SK-N-SH (cell line): ENCODE data around the gene LRRC51. TPM values are rescaled to one million over a fixed set of nuclear protein-coding genes. Genes with fewer than 3 reads are reported as not detected.

Source experiments
- CTCF ChIA-PET: fragments of 300-600, 350-600 bp; formaldehyde crosslinking; extraction: SDS; loops from one replicate; lab custom pipeline; 2021; lab: Yijun Ruan, JAX
- POLR2A ChIA-PET: fragments of 350-600 bp; sonication (Branson Sonifier 250); formaldehyde crosslinking; extraction: SDS; loops from one replicate; lab custom pipeline; 2020; ENCODE audit warnings: antibody characterized with exemption, inconsistent platforms; lab: Yijun Ruan, JAX
- DNase-seq: peaks from one replicate; pipeline ENCODE4 v3.0.0; 2012
- H2AFZ ChIP-seq: fragments of 200-600 bp; sonication (generic); 2 replicates; pipeline ENCODE4 v1.8.1; 2016; ENCODE audit warnings: antibody characterized with exemption, mild to moderate bottlenecking, low read depth
- H3F3A ChIP-seq: fragments of 200-600 bp; sonication (generic); replicated peaks from 2 replicates; pipeline ENCODE3; 2016; ENCODE audit warnings: antibody characterized with exemption, mild to moderate bottlenecking; ENCODE audit not compliant: insufficient read depth
- H3K27ac ChIP-seq, 2 experiments: fragments of 200-500 bp in 1 of 2; fragments of 200-600 bp in 1 of 2; sonication (Bioruptor generic) in 1 of 2; sonication (generic), shearing (Covaris generic) in 1 of 2; 2 replicates each; pipeline versions ENCODE4 v1.5.1 to v1.6.1; 2014 to 2016; ENCODE audit warnings: low read depth in 2 of 2, inconsistent platforms in 1 of 2, low read length in 1 of 2, mild to moderate bottlenecking in 1 of 2, mixed read lengths in 1 of 2
- H3K27me3 ChIP-seq: fragments of 200-600 bp; sonication (generic), shearing (Covaris generic); 2 replicates; pipeline ENCODE4 v1.6.1; 2016; ENCODE audit warnings: mixed run types; ENCODE audit not compliant: insufficient read depth
- H3K36me3 ChIP-seq, 2 experiments: fragments of 200-500 bp in 1 of 2; fragments of 200-600 bp in 1 of 2; sonication (Bioruptor generic) in 1 of 2; sonication (generic) in 1 of 2; replicated peaks in 1 of 2; 2 replicates each; pipeline versions ENCODE3 to v1.5.1; 2014 to 2016; ENCODE audit warnings: low read length in 1 of 2, mild to moderate bottlenecking in 1 of 2; ENCODE audit not compliant: insufficient read depth in 2 of 2, control insufficient read depth in 1 of 2
- H3K4me1 ChIP-seq, 2 experiments: fragments of 200-500 bp in 1 of 2; fragments of 200-600 bp in 1 of 2; sonication (Bioruptor generic) in 1 of 2; sonication (generic), shearing (Covaris generic) in 1 of 2; 2 replicates each; pipeline versions ENCODE4 v1.5.1 to v1.6.1; 2014 to 2016; ENCODE audit warnings: low read depth in 1 of 2, low read length in 1 of 2, mixed run types in 1 of 2; ENCODE audit not compliant: insufficient read depth in 2 of 2, control insufficient read depth in 1 of 2
- H3K4me2 ChIP-seq: fragments of 200-600 bp; sonication (generic), shearing (Covaris generic); 2 replicates; pipeline ENCODE4 v1.6.1; 2017; ENCODE audit warnings: mixed run types
- H3K4me3 ChIP-seq, 2 experiments: fragments of 200-500 bp in 1 of 2; fragments of 200-600 bp in 1 of 2; sonication (Bioruptor generic) in 1 of 2; sonication (generic), shearing (Covaris generic) in 1 of 2; 2 replicates each; pipeline versions ENCODE4 v1.5.1 to v1.8.1; 2014 to 2016; ENCODE audit warnings: low read depth in 2 of 2, inconsistent platforms in 1 of 2, low read length in 1 of 2, mild to moderate bottlenecking in 1 of 2, mixed read lengths in 1 of 2, moderate library complexity in 1 of 2
- H3K79me2 ChIP-seq: fragments of 200-600 bp; sonication (generic); 2 replicates; pipeline ENCODE4 v1.8.1; 2017; ENCODE audit warnings: mild to moderate bottlenecking; ENCODE audit not compliant: insufficient read depth
- H3K9ac ChIP-seq: fragments of 200-600 bp; sonication (generic); 2 replicates; pipeline ENCODE4 v1.6.1; 2017; ENCODE audit warnings: mixed run types
- H3K9me2 ChIP-seq: fragments of 200-600 bp; sonication (generic); 2 replicates; pipeline ENCODE4 v1.6.1; 2017; ENCODE audit warnings: mixed run types
- H3K9me3 ChIP-seq: fragments of 200-600 bp; sonication (generic); 2 replicates; pipeline ENCODE4 v1.6.1; 2017; ENCODE audit warnings: mixed run types, mild to moderate bottlenecking, moderate library complexity
- H4K20me1 ChIP-seq: fragments of 200-600 bp; sonication (generic); 2 replicates; pipeline ENCODE4 v1.6.1; 2017; ENCODE audit warnings: mild to moderate bottlenecking, mixed run types; ENCODE audit not compliant: insufficient read depth
- CHD2 ChIP-seq: fragments of 150-350 bp; IDR thresholded peaks from 2 replicates; pipeline ENCODE4 v1.6.1; 2018; ENCODE audit warnings: low read length; ENCODE audit not compliant: partially characterized antibody
- FOSL2 ChIP-seq: IDR thresholded peaks from 2 replicates; pipeline ENCODE4 v1.4.0; 2012; ENCODE audit warnings: low read depth, mild to moderate bottlenecking, moderate library complexity, borderline replicate concordance
- GATA2 ChIP-seq: sonication (generic); formaldehyde crosslinking; IDR thresholded peaks from 2 replicates; pipeline ENCODE4 v1.5.0; 2020; ENCODE audit warnings: mild to moderate bottlenecking, missing genetic modification reagents
- JUND ChIP-seq: IDR thresholded peaks from 2 replicates; pipeline ENCODE4 v1.4.0; 2012
- MEF2A ChIP-seq: IDR thresholded peaks from 2 replicates; pipeline ENCODE4 v1.4.0; 2012; ENCODE audit warnings: low read depth, borderline replicate concordance
- MXI1 ChIP-seq: IDR thresholded peaks from 2 replicates; pipeline ENCODE4 v1.6.1; 2012; ENCODE audit warnings: mild to moderate bottlenecking, low read depth, low read length, improper control_type of control experiment
- NFIC ChIP-seq: IDR thresholded peaks from 2 replicates; pipeline ENCODE4 v1.4.0; 2012; ENCODE audit warnings: borderline replicate concordance
- PBX3 ChIP-seq: IDR thresholded peaks from 2 replicates; pipeline ENCODE4; 2012
- RAD21 ChIP-seq: IDR thresholded peaks from 2 replicates; pipeline ENCODE4 v1.6.1; 2012; ENCODE audit warnings: mild to moderate bottlenecking, low read length
- RFX5 ChIP-seq: IDR thresholded peaks from 2 replicates; pipeline ENCODE4 v1.6.1; 2012; ENCODE audit warnings: mild to moderate bottlenecking, improper control_type of control experiment, low read length
- TCF12 ChIP-seq: IDR thresholded peaks from 2 replicates; pipeline ENCODE4 v1.4.0; 2012
- TEAD4 ChIP-seq: IDR thresholded peaks from 2 replicates; pipeline ENCODE4 v1.4.0; 2012; ENCODE audit warnings: mild to moderate bottlenecking, borderline replicate concordance; ENCODE audit not compliant: insufficient read depth
- USF1 ChIP-seq: IDR thresholded peaks from 2 replicates; pipeline ENCODE4 v1.4.0; 2012; ENCODE audit warnings: low read depth, borderline replicate concordance
- YY1 ChIP-seq: IDR thresholded peaks from 2 replicates; pipeline ENCODE4 v1.4.0; 2012; ENCODE audit warnings: low read depth, mild to moderate bottlenecking
- polyA plus RNA-seq, 3 experiments: library from polyadenylated mRNA; depleted of rRNA; stranded (reverse); fragments of >200 nt; gene quantifications; 2 replicates each; pipeline ENCODE4 v1.2.3, GENCODE V29; 2012
- TF ChIP-seq, protein P1 (sequence below): fragments of 150-350 bp; IDR thresholded peaks from 2 replicates; pipeline ENCODE4 v1.6.1; 2016; ENCODE audit warnings: mild to moderate bottlenecking, low read depth, low read length
- TF ChIP-seq, protein P2 (sequence below): IDR thresholded peaks from 2 replicates; pipeline ENCODE4 v1.6.1; 2012; ENCODE audit warnings: mild to moderate bottlenecking, low read depth, low read length, moderate library complexity

Gene LRRC51
- polyA plus RNA-seq, 1 of the 3 experiments (the other 2 are of a cell fraction) = 7.3 TPM

GRCh38 chr11:72061739-72062396 is 18.8 kb upstream of the LRRC51 start (continued):
- TF ChIP-seq MXI1 (no peak), TEAD4 (no peak)

DNA sequence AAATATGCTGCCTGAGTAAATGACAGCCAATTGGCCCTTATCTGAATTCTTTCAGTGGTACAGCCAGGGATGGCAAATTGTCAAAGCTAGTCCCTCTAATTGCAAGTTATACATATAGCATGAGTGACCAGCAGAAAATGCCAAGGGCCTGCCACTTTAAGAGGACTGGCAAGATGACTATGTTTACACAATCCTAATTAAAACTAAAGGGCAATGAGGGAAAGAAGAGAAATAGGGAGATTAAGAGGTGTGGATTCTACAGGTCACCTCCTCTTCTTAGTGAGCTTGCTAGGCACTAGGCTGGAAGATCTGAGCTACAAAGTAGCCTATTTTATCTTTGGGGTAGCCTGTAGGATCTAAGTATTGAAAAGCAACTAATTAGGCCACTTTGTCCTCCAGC is 13.8 kb upstream of the LRRC51 start:
- peaks cover 16 to 43% of the 10 kb centered on the region in 2 experiments for H3K4me1 ChIP-seq
- H3K4me2 ChIP-seq = 0 out of 2 replicates have a peak overlapping the region, but pooled peaks have one; percentile 53
- TF ChIP-seq FOSL2 = no peak
- TF ChIP-seq CHD2 = no peak
- no peak for TF ChIP-seq USF1
- no peak for TF ChIP-seq GATA2 (CRISPR knock-in tag)
- no peak for TF ChIP-seq NFIC
- TF ChIP-seq MEF2A = no peak
- no peak for TF ChIP-seq PBX3
- no peak for TF ChIP-seq RAD21
- no peak for TF ChIP-seq RFX5
- no peak for TF ChIP-seq YY1
- TF ChIP-seq, all 33 proteins: peak for 0
- H3K9me2 ChIP-seq = no peaks in the 10 kb centered on the region
- H4K20me1 ChIP-seq = no peaks in the 10 kb centered on the region
- H3K36me3 ChIP-seq = peaks cover 3 to 8% of the 10 kb centered on the region in 2 experiments
- CTCF ChIA-PET = interaction anchor here (0.7 to 4.2 kb wide), 5 partner anchors 18 to 116 kb away, joined by 3 to 18 read pairs (median 3); no protein-coding TSS in a partner anchor
- peaks cover 99% of the 10 kb centered on the region for H3K79me2 ChIP-seq
- POLR2A ChIA-PET = interaction anchor here (0.5 to 0.6 kb wide), 2 partner anchors 29 to 52 kb away, joined by 3 read pairs; no protein-coding TSS in a partner anchor
- peak overlapping the region in 1 of 2 experiments; percentile 24; a peak in 2 of 4 replicates for H3K27ac ChIP-seq
- H3K9me3 ChIP-seq = no peaks in the 10 kb centered on the region
- no peaks in the 10 kb centered on the region for H3K27me3 ChIP-seq
- H2AFZ ChIP-seq = no peak overlapping the region
- H3K4me3 ChIP-seq = no peak overlapping the region
- DNase-seq = no peak
- H3F3A ChIP-seq = peaks cover 21% of the 10 kb centered on the region
- no peak overlapping the region for H3K9ac ChIP-seq

GRCh38 chr11:72067266-72067665 is 13.4 kb upstream of the LRRC51 start:
- H3K79me2 ChIP-seq = peaks cover 99% of the 10 kb centered on the region
- ChIA-PET CTCF (interaction anchor here (0.7 to 4.2 kb wide), 7 partner anchors 19 to 116 kb away, joined by 3 to 18 read pairs (median 3); no protein-coding TSS in a partner anchor), POLR2A (interaction anchor here (0.6 kb wide), 1 partner anchor 52 kb away, joined by 3 read pairs; no protein-coding TSS in a partner anchor)
- peak overlapping the region in 1 of 2 experiments; percentile 24; a peak in 2 of 4 replicates for H3K27ac ChIP-seq
- no peaks in the 10 kb centered on the region for H4K20me1 ChIP-seq
- no peaks in the 10 kb centered on the region for H3K9me3 ChIP-seq
- no peak overlapping the region for H3K9ac ChIP-seq
- DNase-seq = no peak
- H3K4me2 ChIP-seq = peak overlapping the region; percentile 53; the same call in 1 of the 2 replicates
- H3K4me1 ChIP-seq = peaks cover 19 to 47% of the 10 kb centered on the region in 2 experiments
- H3F3A ChIP-seq = peaks cover 25% of the 10 kb centered on the region
- no peak overlapping the region for H3K4me3 ChIP-seq
- H3K27me3 ChIP-seq = no peaks in the 10 kb centered on the region
- H2AFZ ChIP-seq = no peak overlapping the region
- peaks cover 3 to 8% of the 10 kb centered on the region in 2 experiments for H3K36me3 ChIP-seq
- no peaks in the 10 kb centered on the region for H3K9me2 ChIP-seq
- TF ChIP-seq JUND = no peak
- TF ChIP-seq TCF12 = no peak
- no peak for TF ChIP-seq NFIC
- TF ChIP-seq, protein P1, sequence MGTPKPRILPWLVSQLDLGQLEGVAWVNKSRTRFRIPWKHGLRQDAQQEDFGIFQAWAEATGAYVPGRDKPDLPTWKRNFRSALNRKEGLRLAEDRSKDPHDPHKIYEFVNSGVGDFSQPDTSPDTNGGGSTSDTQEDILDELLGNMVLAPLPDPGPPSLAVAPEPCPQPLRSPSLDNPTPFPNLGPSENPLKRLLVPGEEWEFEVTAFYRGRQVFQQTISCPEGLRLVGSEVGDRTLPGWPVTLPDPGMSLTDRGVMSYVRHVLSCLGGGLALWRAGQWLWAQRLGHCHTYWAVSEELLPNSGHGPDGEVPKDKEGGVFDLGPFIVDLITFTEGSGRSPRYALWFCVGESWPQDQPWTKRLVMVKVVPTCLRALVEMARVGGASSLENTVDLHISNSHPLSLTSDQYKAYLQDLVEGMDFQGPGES = no peak
- no peak for TF ChIP-seq PBX3
- TF ChIP-seq, protein P2, sequence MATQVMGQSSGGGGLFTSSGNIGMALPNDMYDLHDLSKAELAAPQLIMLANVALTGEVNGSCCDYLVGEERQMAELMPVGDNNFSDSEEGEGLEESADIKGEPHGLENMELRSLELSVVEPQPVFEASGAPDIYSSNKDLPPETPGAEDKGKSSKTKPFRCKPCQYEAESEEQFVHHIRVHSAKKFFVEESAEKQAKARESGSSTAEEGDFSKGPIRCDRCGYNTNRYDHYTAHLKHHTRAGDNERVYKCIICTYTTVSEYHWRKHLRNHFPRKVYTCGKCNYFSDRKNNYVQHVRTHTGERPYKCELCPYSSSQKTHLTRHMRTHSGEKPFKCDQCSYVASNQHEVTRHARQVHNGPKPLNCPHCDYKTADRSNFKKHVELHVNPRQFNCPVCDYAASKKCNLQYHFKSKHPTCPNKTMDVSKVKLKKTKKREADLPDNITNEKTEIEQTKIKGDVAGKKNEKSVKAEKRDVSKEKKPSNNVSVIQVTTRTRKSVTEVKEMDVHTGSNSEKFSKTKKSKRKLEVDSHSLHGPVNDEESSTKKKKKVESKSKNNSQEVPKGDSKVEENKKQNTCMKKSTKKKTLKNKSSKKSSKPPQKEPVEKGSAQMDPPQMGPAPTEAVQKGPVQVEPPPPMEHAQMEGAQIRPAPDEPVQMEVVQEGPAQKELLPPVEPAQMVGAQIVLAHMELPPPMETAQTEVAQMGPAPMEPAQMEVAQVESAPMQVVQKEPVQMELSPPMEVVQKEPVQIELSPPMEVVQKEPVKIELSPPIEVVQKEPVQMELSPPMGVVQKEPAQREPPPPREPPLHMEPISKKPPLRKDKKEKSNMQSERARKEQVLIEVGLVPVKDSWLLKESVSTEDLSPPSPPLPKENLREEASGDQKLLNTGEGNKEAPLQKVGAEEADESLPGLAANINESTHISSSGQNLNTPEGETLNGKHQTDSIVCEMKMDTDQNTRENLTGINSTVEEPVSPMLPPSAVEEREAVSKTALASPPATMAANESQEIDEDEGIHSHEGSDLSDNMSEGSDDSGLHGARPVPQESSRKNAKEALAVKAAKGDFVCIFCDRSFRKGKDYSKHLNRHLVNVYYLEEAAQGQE = no peak
